NCI-H146 treated with DMSO at 0.1 percent for 48 hours (cell line): ENCODE results near the gene TLN1.

Experiments used
- DNase-seq: peaks from one replicate; lab custom pipeline; 2025; ENCODE audit not compliant: unreplicated experiment; lab: John Stamatoyannopoulos, UW

TLN1 gene

GRCh38 chr9:35753466-35753865 is 21.5 kb upstream of the TLN1 start:
- no peak for DNase-seq

- DNase-seq: no peak
Observed at GRCh38 chr9:35750256-35750531, 18.2 kb upstream of the TLN1 start.

GRCh38 chr9:35749515-35750255 is 17.7 kb upstream of the TLN1 start:
- DNase-seq: no peak

- DNase-seq: peak; percentile 55
Observed at GRCh38 chr9:35748858-35749514, 17.0 kb upstream of the TLN1 start, which contains the start of the genes GBA2 and RGP1. GBA2 (minus strand) TSS chr9:35749228; CDS start chr9:35748704, 524 bp downstream. RGP1 (plus strand) TSS chr9:35749287; CDS start chr9:35749756, 469 bp downstream.

GRCh38 chr9:35748242-35748857 is 16.4 kb upstream of the TLN1 start:
- no peak for DNase-seq

- DNase-seq: no peak
Observed at GRCh38 chr9:35746583-35746982, 14.6 kb upstream of the TLN1 start.

- no peak for DNase-seq
Observed at GRCh38 chr9:35745569-35745968, 13.6 kb upstream of the TLN1 start.

GRCh38 chr9:35743880-35744518 is 12.0 kb upstream of the TLN1 start:
- no peak for DNase-seq

GRCh38 chr9:35743452-35743851 is 11.5 kb upstream of the TLN1 start:
- DNase-seq: no peak

- DNase-seq: no peak
Observed at GRCh38 chr9:35741740-35742139, 9.7 kb upstream of the TLN1 start.

GRCh38 chr9:35740243-35740642 is 8.2 kb upstream of the TLN1 start:
- DNase-seq: no peak

GRCh38 chr9:35738924-35739323 is 6.9 kb upstream of the TLN1 start:
- DNase-seq: no peak

GRCh38 chr9:35738186-35738585 is 6.2 kb upstream of the TLN1 start:
- DNase-seq: no peak

- DNase-seq: no peak
Observed at GRCh38 chr9:35737143-35737542, 5.1 kb upstream of the TLN1 start.

GRCh38 chr9:35736201-35736633 is 4.2 kb upstream of the TLN1 start:
- DNase-seq: peak; percentile 53

- DNase-seq: no peak
Observed at GRCh38 chr9:35734096-35734495, 2.1 kb upstream of the TLN1 start.

- peak; percentile 76 for DNase-seq
Observed at GRCh38 chr9:35732800-35733541, 976 bp upstream of the TLN1 start.

- DNase-seq: peak; percentile 36
Observed at GRCh38 chr9:35731415-35732184, 395 bp downstream of the TLN1 start.

- DNase-seq: no peak
Observed at GRCh38 chr9:35730486-35730854, 1.5 kb downstream of the TLN1 start.

GRCh38 chr9:35729700-35730485 is 2.1 kb downstream of the TLN1 start:
- DNase-seq: no peak
